Loucy (cell line): ENCODE results near the gene VEGFD.
A peak's percentile ranks its signal among the peaks of the same experiment; 100 is the strongest.
"Not testable (repeated sequence)": the region's sequence is repeated elsewhere in the genome, so short reads cannot be mapped to it uniquely, and the experiment has no call there.

Experiments
- H2AFZ ChIP-seq: fragments of 200-600 bp; sonication (generic); 2 replicates; pipeline ENCODE4 v1.6.0; 2016; ENCODE audit warnings: antibody characterized with exemption, mild to moderate bottlenecking, low read length, moderate library complexity
- H3F3A ChIP-seq: fragments of 200-600 bp; 2 replicates; pipeline ENCODE4 v1.6.0; 2016; ENCODE audit warnings: antibody characterized with exemption, low read depth, mild to moderate bottlenecking
- H3K27me3 ChIP-seq: fragments of 200-600 bp; sonication (generic); 2 replicates; pipeline ENCODE4 v1.6.1; 2014; ENCODE audit warnings: low read length, mild to moderate bottlenecking; ENCODE audit not compliant: insufficient read depth, poor library complexity, severe bottlenecking
- H3K36me3 ChIP-seq: fragments of 200-600 bp; sonication (generic); 2 replicates; pipeline ENCODE4 v1.6.1; 2016; ENCODE audit warnings: low read length; ENCODE audit not compliant: insufficient read depth
- H3K4me1 ChIP-seq: fragments of 200-600 bp; sonication (generic); 2 replicates; pipeline ENCODE4 v1.5.1; 2014; ENCODE audit warnings: low read length, mild to moderate bottlenecking; ENCODE audit not compliant: insufficient read depth, poor library complexity, severe bottlenecking
- H3K4me2 ChIP-seq: fragments of 200-600 bp; sonication (generic); 2 replicates; pipeline ENCODE4 v1.6.0; 2014; ENCODE audit warnings: antibody characterized with exemption, low read length, low read depth, mild to moderate bottlenecking; ENCODE audit not compliant: poor library complexity, severe bottlenecking
- H3K4me3 ChIP-seq: fragments of 200-600 bp; sonication (generic); 2 replicates; pipeline ENCODE4 v1.5.1; 2014; ENCODE audit warnings: low read length, mild to moderate bottlenecking, mixed read lengths; ENCODE audit not compliant: poor library complexity, severe bottlenecking
- H3K79me2 ChIP-seq: fragments of 200-600 bp; sonication (generic); 2 replicates; pipeline ENCODE4 v1.6.1; 2014; ENCODE audit warnings: low read length; ENCODE audit not compliant: insufficient read depth
- H3K9ac ChIP-seq: fragments of 200-600 bp; sonication (generic); 2 replicates; pipeline ENCODE4 v1.6.0; 2014; ENCODE audit warnings: mild to moderate bottlenecking, low read depth, low read length, moderate library complexity; ENCODE audit not compliant: poor library complexity, severe bottlenecking
- H3K9me2 ChIP-seq: fragments of 200-600 bp; sonication (generic); replicated peaks from 2 replicates; pipeline ENCODE4 v1.6.1; 2016; ENCODE audit warnings: low read depth, low read length, mixed read lengths
- H3K9me3 ChIP-seq: fragments of 200-600 bp; sonication (generic); 2 replicates; pipeline ENCODE4 v1.6.1; 2014; ENCODE audit warnings: mild to moderate bottlenecking, antibody characterized with exemption, low read length, low read depth; ENCODE audit not compliant: insufficient read depth
- H4K20me1 ChIP-seq: fragments of 200-600 bp; sonication (generic); 2 replicates; pipeline ENCODE4 v1.6.0; 2014; ENCODE audit warnings: antibody characterized with exemption, low read length, mild to moderate bottlenecking; ENCODE audit not compliant: insufficient read depth, poor library complexity, severe bottlenecking
- EZH2phosphoT487 ChIP-seq: fragments of 200-600 bp; IDR thresholded peaks from 2 replicates; pipeline ENCODE4 v1.6.1; 2018; ENCODE audit warnings: antibody characterized with exemption, mild to moderate bottlenecking, moderate library complexity, borderline replicate concordance
- TF ChIP-seq, protein P1 (sequence below): fragments of 200-600 bp; sonication (generic); conservative IDR thresholded peaks from 2 replicates; pipeline ENCODE4 v1.5.1; 2014; ENCODE audit warnings: mild to moderate bottlenecking, antibody characterized with exemption, low read length

VEGFD gene

DNA sequence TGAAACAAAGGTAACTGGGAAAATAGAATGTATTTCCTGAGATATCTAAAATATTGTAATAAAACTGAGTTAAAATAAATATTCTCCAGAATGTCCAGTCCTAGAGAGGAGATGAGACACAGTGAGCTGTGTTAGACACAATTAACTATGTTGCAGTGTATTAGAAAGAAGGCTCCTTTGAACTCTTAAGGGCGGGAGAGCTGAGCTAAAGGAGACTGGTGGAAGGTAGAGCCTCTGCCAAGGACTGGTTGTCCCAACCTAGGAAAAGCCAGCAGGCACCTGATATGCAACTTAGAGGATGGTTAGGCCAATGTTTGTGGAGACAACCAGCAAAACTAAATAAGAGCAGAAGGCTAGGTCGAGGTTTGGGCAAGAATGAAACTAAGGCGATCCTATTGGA, 73.1 kb downstream of the VEGFD start:
- no peaks in the 10 kb centered on the region for H3K36me3 ChIP-seq
- H3K27me3 ChIP-seq: no peaks in the 10 kb centered on the region
- H2AFZ ChIP-seq: no peak overlapping the region
- H3K9me3 ChIP-seq: no peaks in the 10 kb centered on the region
- H3F3A ChIP-seq: no peaks in the 10 kb centered on the region
- no peaks in the 10 kb centered on the region for H4K20me1 ChIP-seq
- H3K79me2 ChIP-seq: no peaks in the 10 kb centered on the region
- H3K9ac ChIP-seq: no peak overlapping the region
- no peak for TF ChIP-seq EZH2phosphoT487
- no peaks in the 10 kb centered on the region for H3K4me1 ChIP-seq
- H3K4me2 ChIP-seq: no peak overlapping the region
- no peaks in the 10 kb centered on the region for H3K9me2 ChIP-seq
- H3K4me3 ChIP-seq: no peak overlapping the region

DNA sequence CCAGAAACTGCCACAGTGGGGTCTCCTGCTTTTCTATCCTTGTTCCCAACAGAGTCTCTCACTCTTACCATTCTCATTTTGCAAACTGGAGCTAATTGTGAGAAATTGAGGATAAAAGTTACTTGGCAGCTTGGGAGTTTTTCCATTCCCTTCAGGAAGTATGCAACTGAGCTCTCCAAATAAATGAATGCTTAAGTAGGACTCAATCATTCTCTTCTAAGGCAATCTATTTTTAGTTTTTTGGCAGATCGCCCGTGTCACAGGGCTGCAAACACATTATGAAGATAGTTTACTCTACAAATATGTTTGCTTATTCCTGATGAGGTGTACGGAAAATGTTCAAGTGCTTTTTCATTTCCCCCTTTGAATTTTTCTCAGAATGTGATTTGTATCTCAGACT, 74.1 kb downstream of the VEGFD start:
- Histone ChIP-seq H3K4me3 (no peak overlapping the region), H3K36me3 (no peaks in the 10 kb centered on the region), H2AFZ (no peak overlapping the region), H3K4me1 (no peaks in the 10 kb centered on the region), H3K9me2 (no peaks in the 10 kb centered on the region), H3F3A (no peaks in the 10 kb centered on the region), H3K9me3 (no peaks in the 10 kb centered on the region), H3K79me2 (no peaks in the 10 kb centered on the region), H4K20me1 (no peaks in the 10 kb centered on the region), H3K27me3 (no peaks in the 10 kb centered on the region), H3K9ac (no peak overlapping the region), H3K4me2 (no peak overlapping the region)
- no peak for TF ChIP-seq EZH2phosphoT487
- TF ChIP-seq, protein P1, sequence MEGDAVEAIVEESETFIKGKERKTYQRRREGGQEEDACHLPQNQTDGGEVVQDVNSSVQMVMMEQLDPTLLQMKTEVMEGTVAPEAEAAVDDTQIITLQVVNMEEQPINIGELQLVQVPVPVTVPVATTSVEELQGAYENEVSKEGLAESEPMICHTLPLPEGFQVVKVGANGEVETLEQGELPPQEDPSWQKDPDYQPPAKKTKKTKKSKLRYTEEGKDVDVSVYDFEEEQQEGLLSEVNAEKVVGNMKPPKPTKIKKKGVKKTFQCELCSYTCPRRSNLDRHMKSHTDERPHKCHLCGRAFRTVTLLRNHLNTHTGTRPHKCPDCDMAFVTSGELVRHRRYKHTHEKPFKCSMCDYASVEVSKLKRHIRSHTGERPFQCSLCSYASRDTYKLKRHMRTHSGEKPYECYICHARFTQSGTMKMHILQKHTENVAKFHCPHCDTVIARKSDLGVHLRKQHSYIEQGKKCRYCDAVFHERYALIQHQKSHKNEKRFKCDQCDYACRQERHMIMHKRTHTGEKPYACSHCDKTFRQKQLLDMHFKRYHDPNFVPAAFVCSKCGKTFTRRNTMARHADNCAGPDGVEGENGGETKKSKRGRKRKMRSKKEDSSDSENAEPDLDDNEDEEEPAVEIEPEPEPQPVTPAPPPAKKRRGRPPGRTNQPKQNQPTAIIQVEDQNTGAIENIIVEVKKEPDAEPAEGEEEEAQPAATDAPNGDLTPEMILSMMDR: no peak

DNA sequence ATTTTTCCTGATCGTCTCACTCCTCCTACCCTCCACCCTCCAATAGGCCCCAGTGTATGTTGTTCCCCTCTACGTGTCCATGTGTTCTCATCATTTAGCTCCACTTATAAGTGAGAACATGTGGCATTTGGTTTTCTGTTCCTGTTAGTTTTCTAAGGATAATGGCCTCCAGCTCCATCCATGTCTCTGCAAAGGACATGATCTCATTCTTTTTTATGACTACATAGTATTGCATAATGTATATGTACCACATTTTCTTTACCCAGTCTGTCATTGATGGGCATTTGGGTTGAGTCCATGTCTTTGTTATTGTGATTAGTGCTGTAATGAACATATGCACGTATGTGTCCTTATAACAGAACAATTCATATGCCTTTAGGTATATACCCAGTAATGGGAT, 78.3 kb downstream of the VEGFD start:
- not testable (repeated sequence) for H3K9me3 ChIP-seq, H3F3A ChIP-seq, H3K27me3 ChIP-seq, H3K9ac ChIP-seq, H3K4me3 ChIP-seq, H3K9me2 ChIP-seq, H4K20me1 ChIP-seq, H3K4me1 ChIP-seq, H2AFZ ChIP-seq, H3K36me3 ChIP-seq, H3K79me2 ChIP-seq, H3K4me2 ChIP-seq

DNA sequence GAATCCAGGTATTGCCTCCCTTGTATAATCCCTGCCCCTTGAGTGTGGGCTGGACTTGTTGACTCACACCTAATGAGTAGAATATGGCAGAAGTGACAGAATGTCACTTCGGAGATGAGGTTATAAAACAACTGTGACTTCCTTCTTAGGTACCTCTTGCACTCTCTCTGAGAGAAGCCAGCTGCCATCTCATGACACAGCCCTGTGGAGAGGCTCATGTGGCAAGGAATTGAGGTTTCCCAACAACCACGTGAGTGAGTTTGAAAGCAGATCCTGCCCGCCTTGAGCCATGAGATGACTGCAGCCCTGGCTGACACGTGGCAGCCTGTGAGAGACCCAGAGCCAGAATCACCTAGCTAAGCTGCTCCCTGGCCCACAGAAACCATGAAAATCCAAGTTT, 82.3 kb downstream of the VEGFD start:
- Histone ChIP-seq H3K27me3 (no peaks in the 10 kb centered on the region), H3K36me3 (no peaks in the 10 kb centered on the region), H3K79me2 (no peaks in the 10 kb centered on the region), H3K4me2 (no peak overlapping the region), H3F3A (no peaks in the 10 kb centered on the region), H3K9me3 (no peaks in the 10 kb centered on the region), H2AFZ (peak overlapping the region; percentile 75), H3K4me1 (no peaks in the 10 kb centered on the region), H4K20me1 (no peaks in the 10 kb centered on the region), H3K9ac (no peak overlapping the region), H3K4me3 (no peak overlapping the region), H3K9me2 (no peaks in the 10 kb centered on the region)
- no peak for TF ChIP-seq EZH2phosphoT487
- TF ChIP-seq, protein P1: no peak
